CD4-positive, alpha-beta T cell treated with Interleukin-4 for 4 hours (primary cell): ENCODE results near the gene KIAA1755.
"Not testable (repeated sequence)": the region's sequence is repeated elsewhere in the genome, so short reads cannot be mapped to it uniquely, and the experiment has no call there.

Experiments used
- DNase-seq: peaks from one replicate; pipeline ENCODE4 v3.0.0-alpha.2; 2020

Gene KIAA1755

DNA sequence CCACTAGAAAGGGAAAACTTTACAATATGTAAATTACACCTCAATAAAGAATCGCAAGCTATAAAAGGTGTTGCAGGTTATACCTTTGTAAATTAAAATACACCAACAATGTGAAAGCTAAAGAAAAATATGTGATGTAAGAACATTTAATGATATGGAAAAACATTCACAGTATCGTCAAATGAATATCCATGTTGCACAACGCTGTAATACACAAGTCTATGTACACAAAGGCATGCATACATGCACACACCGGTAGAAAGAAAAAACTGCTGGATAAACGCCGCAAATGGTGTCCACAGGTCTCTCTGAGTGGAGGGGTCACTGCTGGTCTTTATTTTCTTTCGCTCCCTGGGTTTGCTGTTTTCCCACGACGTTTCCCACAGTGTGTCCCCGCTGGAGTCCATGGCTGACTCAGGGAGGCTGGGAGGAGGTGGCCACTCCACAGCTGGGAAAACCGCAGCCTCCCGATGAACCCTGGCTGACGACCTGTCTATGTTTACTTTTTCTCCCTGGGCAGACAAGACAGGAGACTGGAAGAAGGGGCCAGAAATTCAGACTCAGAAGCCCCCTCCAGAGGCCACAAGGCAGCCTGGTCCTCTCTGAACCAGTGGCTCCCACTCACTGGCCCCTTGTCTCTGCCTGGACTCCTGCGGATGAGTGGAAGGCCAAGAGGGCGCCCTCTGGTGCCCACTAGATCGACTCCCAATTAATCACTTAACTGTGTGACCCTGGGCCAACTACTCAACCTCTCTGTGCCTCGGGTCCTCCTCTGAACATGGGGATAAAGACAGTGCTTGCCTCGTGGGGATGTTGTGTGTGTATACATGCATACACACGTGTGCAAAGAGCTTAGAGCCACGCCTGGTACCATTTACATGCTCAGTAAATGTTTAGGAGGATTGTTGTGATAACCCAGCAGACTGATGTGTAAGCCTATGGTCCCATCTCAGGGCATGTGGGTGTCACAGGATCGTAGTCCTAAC lies 30.6 kb upstream of the KIAA1755 start:
- no peak for DNase-seq

DNA sequence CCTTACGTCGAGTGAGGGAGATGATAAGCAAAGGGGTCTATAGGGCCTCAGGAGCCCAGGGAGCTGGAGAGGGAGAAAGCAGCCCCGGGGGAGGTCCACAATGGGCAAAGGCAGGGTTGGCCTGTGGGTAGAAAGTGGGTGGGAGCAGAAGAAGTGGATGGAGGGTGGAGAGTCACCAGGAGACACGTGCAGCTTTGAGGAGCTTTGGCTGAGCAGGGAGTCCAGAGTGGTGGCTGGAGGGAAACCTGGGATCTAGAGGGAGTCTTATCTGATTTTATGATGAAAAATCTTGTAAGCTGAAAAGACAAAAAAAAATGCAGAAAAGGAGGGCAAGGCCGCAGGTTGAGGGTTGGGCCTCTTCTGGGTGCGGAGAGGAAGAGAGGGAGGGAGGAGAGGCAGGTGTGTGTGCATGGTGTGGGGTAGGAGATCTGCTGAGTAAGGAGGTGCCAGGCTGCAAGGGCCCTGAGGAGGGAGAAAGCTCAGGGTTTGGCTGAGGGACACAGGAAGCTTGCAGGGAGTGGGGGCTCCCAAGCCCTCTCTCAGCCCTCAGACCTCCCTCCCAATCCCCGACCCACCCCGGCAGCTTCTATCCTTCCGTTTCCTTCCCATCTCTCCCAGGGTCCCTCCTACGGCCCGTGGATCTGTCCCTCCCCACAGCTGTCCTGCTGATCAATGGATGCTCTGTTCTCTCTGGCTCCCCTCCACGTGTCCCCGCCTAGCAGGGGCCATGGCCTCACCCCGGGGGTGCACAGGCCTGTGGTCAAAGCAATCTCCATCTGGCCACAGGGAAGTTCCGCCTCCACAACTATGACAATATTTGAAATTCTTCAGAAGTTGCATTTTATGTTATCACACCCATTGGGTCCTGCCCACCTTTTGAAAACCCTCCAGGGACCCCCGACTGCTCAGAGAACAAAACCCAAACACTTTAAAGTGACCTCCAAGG lies 26.3 kb upstream of the KIAA1755 start:
- no peak for DNase-seq

DNA sequence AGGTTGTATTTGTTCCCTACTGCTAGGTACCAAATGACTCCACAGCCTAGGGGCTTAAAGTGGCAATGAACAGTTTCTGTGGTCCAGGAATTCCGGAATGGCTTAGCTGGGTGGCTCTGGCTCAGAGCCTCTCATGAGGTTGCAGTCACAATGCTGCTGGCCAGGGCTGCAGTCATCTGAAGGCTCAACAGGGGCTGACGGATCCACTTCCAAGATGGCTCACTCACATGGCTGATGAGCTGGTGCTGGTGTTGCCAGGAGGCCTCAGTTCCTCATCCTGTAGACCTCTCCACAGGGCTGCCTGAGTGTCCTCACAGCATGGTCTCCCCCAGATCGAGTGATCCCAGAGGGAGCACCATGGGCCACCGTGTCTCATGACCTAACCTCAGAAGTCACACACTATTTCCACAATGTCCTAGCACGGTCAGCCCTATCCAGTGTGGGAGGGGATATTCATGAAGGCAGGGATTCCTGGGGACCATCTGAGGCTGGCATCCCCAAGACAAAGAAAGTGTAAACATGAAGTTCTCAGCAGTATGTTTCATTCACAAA lies 24.4 kb upstream of the KIAA1755 start:
- DNase-seq = no peak

DNA sequence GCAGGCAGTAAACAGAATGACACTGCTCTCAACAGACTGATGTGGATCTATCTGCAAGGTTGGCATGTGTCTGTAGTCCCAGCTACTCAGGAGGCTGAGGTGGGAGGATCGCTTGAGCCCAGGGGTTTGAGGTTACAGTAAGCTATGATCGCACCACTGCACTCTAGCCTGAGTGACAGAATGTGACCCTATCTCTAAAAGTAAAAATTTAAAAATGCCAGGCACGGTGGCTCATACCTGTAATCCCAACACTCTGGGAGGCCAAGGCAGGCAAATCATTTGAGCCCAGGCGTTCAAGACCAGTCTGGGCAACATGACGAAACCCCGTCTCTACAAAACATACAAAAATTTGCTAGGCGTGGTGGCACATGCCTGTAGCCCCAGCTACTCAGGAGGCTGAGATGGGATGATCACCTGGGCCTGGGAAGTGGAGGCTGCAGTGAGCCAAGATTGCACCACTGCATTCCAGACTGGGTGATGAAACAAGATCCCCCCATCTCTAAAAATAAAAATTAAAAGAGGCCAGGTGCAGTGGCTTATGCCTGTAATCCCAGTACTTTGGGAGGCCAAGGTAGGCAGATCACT lies 23.6 kb upstream of the KIAA1755 start:
- not testable (repeated sequence) for DNase-seq

DNA sequence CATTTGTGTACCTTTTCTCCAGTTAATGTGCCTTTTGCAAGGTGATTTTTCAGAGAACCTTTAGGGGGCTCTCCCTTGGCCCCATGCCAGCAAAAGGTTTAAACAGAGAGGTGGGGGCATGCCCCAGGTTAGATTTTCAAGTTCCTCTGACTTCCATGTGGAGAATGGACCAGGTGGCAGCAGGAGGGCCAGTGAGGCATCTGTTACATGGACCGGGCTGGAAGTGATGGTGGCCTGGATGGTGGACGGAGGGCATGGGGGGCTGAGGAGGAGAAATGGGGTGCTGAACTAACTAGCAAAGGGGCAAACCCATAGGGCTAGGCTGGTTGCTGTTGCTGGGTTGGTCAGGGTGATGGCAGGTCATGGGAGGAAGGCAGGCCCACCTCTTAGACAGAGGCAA lies 22.7 kb upstream of the KIAA1755 start:
- no peak for DNase-seq

DNA sequence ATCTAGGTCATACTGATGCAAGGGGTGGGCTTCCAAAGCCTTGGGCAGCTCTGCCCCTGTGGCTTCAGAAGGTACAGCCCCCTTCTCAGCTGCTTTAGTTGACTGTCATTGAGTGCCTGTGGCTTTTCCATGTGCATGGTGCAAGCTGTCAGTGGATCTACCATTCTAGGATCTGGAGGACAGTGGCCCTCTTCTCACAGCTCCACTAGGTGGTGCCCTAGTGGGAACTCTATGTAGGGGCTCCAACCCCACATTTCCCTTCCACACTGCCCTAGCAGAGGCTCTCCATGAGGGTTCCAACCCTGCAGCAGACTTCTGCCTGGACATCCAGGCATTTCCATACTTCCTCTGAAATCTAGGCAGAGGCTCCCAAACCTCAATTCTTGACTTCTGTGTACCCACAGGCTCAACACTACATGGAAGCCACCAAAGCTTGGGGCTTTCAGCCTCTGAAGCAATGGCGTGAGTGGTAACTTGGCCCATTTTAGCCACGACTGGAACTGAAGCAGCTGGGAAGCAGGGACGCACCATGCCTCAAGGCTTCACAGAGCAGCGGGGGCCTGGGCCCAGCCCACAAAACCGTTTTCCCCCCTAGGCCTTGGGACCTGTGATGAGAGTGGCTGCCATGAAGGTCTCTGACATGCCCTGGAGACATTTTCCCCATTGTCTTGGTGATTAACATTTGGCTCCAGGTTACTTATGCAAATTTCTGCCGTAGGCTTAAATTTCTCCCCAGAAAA lies 20.8 kb upstream of the KIAA1755 start:
- DNase-seq = not testable (repeated sequence)

DNA sequence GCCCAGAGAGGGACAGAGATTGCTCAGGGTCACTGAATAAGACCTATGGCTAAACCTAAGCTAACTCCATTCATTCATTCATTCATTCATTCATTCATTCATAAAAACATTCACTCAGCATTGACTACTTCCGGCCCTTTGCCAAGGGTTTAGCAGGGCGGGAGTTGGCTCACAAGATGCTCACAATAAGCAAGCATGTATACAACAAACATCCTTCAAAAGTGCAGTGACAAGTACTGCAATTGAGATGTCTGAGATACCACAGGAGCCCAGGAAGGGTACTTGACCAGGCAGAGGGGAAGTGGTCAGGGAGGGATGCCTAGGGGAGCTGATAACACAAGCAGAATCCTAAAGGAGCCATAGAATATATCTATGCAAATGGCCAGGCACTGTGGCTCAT lies 18.2 kb upstream of the KIAA1755 start:
- DNase-seq = no peak

DNA sequence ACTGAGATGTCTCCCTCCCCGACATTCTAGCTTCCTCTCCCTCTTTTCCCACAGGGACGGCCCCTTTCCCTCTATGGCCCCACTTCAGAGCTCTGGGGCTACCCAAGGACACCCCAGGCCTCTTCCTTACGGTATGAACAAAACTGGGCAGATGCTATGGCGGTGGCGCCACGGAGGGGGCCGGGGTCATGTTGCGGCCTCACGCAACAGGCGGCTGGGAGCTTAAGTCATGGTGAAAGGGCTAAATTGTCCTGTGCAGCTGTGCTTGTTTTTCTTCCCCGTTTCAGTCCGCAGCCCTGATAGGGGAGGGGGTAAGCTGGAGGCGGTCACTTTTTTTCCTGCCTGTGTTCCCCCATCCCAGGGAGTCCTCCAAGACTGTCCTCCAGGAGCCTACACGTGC lies 17.6 kb upstream of the KIAA1755 start:
- DNase-seq = no peak

DNA sequence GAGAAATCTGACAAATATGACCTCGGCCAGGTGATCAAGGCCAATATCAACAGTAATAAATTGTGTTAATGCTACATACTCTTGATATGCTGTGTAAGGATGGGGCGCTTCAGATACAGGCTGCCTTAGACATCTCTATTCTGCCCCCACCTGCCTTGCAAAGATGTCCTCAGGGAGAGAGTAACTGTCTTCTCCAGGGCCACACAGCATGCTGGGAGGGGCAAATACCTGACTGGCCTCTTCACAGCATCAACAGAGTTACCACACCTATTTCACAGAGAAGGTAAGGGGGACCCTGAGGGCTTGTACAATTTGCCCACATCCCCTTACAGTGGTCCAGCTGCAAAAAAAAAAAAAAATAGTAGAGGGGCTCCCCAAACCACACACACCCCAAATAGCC lies 17.2 kb upstream of the KIAA1755 start:
- DNase-seq = no peak

DNA sequence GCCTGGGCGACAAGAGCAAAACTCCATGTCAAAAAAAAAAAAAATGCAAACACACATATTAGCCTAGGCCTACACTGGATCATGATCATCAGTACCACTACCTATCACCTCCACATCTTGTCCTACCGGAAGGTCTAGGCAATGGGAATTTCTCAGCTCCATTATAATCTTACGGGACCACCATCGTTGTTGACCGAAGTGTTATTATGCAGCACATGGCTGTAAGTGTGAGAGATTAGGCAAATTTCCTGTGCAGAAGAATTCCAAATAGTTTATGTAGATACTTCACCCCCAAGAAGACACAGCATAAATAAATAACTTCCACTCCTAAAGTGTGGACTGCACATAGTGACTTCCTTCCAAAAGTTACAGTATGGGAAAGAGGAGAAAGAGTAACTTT lies 16.8 kb upstream of the KIAA1755 start:
- no peak for DNase-seq

DNA sequence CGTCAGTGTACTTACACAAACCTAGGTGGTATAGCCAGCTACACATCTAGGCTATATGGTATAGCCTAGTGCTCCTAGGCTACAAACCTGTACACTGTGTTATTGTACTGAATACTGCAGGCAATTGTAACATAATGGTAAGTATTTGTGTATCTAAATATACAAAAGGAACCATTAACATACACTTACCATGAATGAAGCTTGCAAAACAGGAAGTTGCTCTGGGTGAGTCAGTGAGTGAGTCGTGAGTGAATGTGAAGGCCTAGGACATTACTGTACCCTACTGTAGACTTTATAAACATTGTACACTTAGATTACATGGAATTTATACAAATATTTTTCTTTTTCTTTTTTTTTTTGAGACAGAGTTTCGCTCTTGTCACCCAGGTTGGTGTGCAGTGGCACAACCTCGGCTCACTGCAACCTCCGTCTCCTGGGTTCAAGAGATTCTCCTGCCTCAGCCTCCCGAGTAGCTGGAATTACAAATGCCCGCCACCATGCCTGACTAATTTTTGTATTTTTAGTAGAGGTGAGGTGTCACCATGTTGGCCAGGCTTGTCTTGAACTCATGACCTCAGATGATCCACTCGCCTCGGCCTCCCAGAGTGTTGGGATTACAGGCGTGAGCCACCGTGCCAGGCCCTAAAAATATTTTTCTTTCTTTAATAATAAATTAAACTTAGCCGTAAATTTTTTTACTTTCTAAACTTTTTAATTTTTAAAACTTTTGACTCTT lies 15.4 kb upstream of the KIAA1755 start:
- DNase-seq = no peak

DNA sequence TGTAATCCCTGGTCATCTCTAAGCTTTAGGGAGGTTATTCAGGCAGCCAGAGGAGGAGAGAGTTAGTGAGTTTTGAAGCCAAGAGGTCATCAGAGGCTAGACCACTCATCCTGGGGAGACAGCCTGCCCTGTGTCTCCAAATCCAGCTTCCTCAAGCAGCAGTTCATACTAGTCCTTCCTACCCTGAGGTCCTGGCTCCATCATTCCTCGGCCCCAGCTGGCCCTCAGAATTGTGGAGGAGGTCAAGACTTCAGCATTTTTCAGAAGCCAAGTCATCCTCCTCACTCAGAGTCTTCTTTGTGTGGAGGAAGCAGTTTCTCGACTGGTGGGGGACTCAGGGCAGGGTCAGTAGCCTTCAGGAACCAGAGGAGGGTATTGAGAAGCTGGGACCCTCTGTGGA lies 12.4 kb upstream of the KIAA1755 start:
- no peak for DNase-seq

DNA sequence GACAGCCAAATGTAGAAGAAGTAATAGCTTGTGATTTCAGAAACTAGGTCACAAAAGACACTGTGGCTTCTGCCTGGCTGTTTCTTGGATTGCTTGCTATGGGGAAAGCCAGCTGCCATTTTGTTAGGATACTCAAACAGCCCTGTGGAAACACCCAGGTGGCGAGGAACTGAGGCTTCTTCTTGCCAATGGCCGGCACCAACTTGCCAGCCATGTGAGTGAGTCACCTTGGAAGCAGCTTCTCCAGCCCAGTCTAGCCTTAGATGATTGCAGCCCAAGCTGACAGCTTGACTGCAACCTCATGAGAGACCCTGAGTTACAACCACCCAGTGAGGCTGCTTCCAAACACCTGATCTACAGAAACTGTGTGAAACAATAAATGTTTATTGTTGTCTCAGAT lies 11.9 kb upstream of the KIAA1755 start:
- no peak for DNase-seq

DNA sequence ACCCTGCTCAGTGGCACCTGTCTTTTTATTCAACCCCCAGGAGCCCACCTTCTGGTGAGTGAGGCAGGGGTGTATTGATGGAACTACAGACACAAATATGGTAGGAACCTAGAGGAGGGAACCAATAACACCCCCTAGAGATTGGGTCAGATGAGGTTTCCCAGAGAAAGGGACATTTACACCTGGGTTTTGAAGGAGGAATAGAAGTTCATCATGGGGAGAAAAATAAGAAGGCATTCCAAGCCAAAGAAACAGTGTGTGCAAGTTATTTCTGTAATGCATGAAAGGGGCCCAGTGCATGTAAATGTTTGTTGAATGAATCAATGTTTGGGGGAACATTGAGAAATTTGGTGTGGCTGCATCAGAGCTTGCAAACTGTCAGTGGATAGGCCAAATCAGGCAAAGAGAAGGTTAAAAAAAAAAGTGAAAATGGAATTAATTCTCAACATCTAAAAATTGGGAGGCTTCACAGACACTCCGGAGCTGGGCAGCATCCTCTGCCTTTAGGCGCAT lies 11.1 kb upstream of the KIAA1755 start:
- no peak for DNase-seq

DNA sequence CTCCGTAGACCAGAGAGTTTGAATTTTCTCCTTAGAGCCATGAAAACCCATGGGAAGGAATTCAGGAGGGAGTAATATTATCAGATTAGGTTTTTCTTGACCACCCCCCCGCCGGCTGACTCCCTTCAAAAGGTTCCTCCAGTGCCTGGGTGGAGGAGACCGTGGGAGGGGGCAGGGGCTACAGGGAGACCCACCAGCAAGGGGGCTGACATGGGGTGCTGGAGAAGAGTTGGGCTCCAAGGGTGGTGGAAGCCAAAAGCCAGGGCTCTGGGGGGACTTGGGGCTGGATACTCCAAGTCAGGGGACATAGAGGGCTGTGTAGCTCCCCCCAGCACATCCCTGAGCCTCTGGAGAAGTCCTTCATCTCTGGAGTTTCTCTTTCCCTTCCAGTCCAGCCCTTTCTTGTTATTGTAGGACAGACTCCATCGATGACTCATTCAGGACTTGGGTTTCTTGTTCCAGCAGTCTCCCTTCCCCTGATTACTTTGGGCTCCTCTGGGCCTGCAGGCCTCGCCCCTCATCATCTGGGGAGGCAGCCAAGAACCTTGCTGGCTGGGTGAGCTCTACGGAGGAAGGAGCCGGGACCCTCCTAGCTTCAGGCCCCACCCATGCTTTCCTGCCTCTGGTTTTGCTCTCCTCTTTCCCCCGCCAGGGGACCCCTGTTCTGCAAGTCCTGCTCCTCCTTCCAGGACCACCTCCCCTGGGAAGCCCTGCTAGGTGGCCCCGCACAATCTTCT lies 10.5 kb upstream of the KIAA1755 start:
- no peak for DNase-seq

DNA sequence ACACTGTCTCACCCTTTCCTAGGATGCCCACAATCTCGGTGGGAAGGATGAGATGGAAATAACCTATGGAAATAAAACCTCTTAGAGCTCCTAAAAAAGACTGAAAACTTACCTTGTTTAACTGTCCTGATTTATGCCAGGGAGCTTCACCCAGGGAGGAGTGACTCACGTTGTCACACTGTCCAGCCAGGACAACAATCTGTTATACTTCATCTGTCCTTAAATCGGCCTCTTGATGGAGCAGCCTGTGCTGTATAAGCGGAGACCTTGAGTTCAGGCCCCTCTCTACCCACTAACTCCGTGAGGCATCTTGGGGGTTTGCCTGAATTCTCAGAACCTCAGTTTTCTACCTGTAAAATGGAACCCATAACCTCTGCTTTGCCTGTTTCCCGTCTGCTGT lies 9.2 kb upstream of the KIAA1755 start:
- DNase-seq = no peak

DNA sequence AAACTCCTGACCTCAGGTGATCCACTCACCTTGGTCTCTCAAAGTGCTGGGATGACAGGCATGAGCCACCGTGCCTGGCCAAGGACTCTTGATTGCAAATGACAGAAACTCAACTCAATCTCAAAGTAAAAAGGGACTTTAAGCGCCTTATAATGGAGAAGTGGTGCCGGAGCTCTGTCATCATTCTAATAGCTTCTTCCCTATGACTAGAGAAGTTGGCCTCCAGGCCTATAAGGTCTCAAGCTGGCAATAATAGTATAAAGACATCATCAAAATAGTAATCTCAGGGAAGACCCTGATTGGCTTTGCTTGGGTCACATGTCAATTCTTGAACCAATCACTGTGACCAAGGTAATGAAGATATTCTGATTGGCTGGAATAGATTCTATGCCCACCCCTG lies 8.5 kb upstream of the KIAA1755 start:
- no peak for DNase-seq

DNA sequence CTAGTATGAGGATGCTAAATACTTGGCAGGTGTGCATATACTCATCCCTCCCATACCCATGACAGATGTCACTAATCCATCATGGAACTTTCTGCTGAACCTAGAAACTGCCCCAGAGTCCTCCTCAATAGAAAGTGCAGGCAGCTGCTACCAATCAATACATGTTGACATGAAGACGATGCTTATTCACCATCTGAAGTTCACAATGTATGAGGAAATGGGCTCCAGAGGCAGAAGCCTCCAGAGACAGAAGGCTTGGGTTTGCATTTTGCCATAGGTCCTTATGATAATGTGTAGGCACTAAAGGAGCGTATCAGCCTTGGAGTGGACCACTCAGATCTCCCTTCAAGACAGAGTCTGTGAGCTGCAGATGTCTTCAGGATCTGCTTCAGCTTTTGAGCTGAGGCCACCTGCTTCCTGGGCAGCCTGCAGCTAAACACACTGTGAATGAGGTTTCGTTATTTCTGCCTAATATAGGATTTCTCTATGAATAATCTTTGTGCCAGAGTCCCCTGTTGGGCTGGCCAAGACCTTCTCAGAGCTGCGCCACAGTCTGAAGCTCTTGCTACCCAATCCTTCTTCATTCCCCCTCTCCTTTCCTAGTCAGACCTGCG lies 7.5 kb upstream of the KIAA1755 start:
- no peak for DNase-seq

DNA sequence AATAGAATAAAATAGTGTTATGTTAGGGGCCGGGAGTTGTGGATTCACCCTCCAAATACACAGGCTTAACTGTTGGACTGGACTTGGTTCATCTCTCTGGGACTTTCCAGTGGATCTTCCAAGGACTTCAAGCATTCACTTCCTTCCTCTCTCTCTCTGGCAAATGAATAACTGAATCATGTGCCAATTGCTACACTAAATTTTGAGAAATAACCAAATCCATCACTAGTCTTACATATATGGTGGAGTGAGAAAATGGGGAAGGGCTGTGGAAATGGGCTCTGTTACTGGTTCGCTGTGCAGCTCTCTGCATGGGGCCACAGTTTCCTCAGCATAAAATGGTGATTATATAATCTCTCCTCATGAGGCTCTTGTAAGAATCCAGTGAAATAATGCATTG lies 6.8 kb upstream of the KIAA1755 start:
- DNase-seq = no peak

DNA sequence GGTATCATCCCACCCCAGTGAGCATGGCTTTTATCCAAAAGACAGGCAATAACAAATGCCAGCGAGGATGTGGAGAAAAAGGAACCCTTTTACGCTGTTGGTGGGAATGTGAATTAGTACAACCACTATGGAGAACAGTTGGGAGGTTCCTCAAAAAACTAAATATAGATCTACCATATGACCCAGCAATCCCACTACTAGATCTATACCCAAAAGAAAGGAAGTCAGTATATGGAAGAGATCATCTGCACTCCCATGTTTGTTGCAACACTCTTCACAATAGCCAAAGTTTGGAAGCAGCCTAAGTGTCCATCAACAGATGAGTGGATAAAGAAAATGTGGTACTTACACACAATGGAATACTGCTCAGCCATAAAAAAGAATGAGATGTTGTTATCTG lies 5.9 kb upstream of the KIAA1755 start:
- no peak for DNase-seq
